ENCODE data around the gene NLRC4.
"Not testable (repeated sequence)": the region's sequence is repeated elsewhere in the genome, so short reads cannot be mapped to it uniquely, and the experiment has no call there.

The NLRC4 gene, protein sequence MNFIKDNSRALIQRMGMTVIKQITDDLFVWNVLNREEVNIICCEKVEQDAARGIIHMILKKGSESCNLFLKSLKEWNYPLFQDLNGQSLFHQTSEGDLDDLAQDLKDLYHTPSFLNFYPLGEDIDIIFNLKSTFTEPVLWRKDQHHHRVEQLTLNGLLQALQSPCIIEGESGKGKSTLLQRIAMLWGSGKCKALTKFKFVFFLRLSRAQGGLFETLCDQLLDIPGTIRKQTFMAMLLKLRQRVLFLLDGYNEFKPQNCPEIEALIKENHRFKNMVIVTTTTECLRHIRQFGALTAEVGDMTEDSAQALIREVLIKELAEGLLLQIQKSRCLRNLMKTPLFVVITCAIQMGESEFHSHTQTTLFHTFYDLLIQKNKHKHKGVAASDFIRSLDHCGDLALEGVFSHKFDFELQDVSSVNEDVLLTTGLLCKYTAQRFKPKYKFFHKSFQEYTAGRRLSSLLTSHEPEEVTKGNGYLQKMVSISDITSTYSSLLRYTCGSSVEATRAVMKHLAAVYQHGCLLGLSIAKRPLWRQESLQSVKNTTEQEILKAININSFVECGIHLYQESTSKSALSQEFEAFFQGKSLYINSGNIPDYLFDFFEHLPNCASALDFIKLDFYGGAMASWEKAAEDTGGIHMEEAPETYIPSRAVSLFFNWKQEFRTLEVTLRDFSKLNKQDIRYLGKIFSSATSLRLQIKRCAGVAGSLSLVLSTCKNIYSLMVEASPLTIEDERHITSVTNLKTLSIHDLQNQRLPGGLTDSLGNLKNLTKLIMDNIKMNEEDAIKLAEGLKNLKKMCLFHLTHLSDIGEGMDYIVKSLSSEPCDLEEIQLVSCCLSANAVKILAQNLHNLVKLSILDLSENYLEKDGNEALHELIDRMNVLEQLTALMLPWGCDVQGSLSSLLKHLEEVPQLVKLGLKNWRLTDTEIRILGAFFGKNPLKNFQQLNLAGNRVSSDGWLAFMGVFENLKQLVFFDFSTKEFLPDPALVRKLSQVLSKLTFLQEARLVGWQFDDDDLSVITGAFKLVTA

DNA sequence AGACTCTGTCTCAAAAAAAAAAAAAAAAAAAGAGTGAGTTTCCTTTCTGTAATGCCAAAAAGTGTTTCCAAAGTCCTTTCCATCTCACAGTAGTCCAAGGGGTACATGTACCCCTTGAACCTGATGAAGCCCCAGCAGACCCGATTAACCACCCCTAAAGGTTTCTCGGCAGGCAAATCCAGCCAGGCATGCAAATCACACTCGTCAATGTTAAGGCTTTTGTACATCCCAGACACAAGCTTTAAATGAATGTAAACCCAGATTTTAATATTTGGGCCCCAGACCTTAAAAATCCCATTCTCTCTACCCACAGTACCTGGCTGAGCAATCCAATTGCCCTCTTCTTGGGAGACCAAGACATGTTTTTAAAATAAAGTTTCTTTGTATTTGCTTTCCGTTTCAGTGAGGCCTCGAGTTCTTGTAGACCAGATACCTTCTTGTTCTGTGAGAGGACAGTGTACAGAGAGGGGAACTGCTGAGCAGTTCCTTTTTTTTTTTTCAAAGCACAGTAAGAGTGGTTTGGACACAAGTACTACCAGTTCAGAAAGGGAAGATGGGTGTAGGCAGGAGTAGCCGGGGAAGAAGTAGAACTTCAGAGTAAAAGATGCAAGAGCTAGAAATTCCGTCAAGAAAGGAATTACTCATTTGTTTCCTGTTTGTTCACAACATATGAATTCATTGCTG lies at the start of gene NLRC4:
TSS of gene NLRC4 (minus strand) at position 465 of the 684 bp plus-strand sequence. CDS start 8,111 bp downstream, outside the sequence.
- no peak for DNase-seq

DNA sequence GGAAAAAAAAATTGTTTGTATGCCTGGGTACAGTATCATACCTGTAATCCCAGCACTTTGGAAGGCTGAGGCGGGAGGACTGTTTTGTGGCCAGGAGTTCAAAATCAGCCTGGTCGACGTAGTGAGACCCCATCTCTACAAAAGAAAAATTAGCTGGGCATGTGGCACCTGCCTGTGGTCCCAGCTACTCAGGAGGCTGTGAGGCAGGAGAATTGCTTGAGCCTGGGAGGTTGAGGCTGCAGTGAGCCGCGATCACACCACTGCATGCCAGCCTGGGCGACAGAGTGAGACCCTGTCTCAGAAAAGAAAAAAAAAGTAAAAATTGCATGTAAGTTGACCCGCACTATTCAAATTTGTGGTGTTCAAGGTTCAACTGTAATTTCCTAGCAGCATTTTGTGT lies 45.9 kb upstream of the NLRC4 start:
- no peak for DNase-seq

DNA sequence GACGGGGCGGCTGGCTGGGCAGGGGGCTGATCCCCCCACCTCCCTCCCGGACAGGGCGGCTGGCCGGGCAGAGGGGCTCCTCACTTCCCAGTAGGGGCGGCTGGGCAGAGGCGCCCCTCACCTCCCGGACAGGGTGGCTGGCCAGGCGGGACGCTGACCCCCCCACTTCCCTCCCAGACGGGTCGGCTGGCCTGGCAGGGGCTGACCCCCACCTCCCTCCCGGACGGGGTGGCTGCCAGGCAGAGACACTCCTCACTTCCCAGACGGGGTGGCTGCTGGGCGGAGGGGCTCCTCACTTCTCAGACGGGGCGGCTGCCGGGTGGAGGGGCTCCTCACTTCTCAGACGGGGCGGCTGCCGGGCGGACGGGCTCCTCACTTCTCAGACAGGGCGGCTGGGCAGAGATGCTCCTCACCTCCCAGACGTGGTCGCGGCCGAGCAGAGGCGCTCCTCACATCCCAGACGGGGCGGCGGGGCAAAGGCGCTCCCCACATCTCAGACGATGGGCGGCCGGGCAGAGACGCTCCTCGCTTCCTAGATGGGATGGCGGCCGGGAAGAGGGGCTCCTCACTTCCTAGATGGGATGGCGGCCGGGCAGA lies 29.4 kb upstream of the NLRC4 start:
- not testable (repeated sequence) for DNase-seq

DNA sequence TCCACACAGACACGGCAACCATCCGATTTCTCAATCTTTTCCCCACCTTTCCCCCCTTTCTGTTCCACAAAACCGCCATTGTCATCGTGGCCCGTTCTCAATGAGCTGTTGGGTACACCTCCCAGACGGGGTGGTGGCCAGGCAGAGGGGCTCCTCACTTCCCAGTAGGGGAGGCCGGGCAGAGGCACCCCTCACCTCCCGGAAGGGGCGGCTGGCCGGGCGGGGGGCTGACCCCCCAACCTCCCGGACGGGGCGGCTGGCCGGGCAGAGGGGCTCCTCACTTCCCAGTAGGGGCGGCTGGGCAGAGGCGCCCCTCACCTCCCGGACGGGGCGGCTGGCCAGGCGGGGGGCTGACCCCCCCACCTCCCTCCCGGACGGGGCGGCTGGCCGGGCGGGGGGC lies 28.8 kb upstream of the NLRC4 start:
- not testable (repeated sequence) for DNase-seq

DNA sequence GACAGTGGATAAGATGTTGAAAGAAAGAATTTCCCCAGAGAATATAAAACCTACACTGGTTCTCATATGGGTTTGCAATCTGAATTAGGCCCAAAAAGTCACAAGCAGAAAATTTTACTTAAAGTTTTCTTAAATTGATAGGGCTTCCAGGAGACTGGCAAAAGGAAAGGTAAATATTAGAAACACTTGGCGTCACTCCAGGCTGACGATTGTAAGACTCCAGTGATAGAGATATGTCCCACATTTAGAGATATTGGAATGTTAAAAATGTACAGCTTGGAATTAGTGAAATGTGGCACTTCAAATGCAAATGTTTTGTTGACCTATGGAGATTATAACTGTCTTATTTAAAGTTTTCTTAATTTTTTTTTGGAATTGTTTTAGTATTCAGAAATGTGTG lies 27.1 kb upstream of the NLRC4 start:
- no peak for DNase-seq

DNA sequence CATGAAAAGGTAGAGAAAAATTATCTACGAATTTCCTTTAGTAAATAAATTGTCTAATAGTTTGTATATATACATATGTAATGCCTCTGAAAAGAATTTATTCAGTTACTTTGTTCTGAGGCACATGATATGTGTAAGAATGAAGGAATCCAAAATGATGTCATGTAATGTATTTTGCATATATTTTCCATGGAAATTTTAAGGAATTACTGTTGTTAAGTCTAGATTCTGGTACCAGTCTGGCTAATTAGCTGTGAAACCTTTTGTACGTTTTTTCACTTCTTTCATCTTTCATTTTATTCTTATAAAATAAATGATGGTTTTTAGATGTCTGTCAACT lies 25.3 kb upstream of the NLRC4 start:
- DNase-seq = no peak

DNA sequence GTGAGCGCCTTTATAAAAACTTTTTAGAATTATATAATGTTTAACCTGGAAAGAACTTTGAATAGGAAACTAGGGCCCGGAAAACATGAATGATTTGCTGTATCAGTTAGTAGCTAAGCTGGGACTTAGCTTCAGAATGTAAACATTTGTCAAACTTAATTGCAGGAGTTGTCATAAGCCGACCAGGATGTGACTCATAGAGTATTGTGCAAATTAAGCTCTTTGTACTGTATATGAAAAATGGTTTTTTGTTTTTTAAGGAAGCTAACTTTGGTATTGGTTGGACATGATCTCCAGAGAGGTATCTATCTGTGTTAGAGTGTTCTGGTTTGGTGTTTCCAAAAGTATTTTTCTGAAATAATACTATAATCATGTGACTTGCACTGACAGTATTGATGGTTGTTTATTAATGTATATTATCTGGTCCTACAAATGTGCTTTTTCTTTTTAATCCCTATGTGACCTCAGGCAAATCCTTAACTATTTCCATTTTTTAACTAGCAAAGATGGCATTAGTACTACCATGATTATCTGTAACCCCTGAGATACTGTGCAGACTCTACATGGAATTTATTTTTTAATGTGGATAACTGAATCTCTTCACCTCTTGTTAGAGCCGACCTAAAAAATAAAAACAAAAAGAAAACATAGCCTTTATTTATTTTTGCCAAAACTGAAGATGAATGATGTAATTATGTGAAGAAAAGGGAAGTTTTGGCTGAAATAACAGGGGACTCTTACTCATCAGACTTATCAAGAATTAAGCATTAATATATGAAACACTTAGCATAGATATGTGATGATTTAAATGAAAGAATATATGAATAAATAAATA lies 24.7 kb upstream of the NLRC4 start:
- DNase-seq = no peak

DNA sequence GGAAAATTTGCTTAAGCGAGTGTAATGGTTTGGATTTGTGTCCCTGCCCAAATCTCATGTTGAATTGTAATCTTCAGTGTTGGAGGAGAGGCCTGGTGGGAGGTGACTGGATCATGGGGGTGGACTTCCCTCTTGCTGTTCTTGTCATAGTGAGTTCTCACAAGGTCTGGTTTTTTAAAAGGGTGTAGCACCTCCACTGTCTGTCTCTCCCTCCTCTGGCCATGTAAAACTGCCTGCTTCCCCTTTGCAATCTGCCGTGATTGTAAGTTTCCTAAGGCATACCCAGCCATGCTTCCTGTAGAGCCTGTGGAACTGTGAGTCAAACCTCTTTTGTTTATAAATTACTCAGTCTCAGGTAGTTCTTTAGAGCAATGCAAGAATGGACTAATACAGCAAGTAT lies 19.6 kb upstream of the NLRC4 start:
- DNase-seq = no peak

DNA sequence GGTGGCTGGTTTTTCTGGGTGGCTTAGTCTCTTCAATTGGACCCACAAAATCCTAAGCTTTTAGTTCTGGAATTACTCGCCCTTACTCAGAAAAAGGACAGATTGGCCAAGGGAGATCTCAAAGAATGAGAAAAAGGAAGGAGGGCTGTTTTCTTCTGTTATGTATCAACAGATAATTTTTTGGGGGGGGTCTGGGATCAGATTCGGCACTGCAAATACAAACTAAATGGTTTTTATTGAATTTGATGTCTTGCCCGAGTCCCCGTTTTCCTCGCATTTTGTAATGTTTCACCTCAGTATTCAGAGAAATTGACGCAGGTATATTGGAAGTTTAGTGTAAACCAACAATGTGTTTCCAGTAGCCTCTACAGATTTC lies 13.8 kb upstream of the NLRC4 start:
- DNase-seq = no peak

DNA sequence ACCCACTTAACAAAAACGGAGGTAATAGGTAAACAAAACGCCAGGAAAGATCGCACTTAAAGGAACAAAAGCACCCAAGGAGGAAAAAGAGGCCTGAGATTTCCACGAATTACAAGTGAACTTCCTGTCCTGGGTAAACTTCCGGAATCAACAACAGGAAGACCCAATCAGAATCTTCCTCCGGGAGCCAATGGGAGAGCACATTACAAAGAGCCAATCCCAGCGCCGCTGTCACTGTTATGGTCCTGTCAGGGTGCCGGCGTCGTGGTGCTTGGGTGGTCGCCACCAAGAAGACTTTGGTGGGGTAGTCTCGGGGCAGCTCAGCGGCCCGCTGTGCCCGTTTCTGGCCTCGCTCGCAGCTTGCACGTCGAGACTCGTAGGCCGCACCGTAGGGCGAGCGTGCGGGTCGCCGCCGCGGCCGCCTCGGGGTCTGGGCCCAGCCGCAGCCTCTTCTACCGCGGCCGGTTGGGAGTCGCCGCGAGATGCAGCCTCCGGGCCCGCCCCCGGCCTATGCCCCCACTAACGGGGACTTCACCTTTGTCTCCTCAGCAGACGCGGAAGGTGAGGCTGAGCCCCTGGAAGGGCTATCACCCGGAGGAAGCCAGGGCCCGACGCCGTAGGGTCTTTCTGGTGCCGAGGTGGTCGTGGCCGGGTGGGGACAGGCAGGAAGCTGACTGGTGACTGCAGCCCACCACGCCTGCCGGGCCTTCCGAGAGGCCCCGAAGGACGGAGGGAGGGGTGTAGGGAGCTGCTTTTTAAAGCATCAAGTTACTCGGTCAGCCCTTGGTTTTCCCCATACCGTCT lies 13.2 kb upstream of the NLRC4 start, which contains the start of gene YIPF4:
TSS of gene YIPF4 (plus strand) at position 231 of the 804 bp plus-strand sequence. CDS start at position 483, 252 bp downstream.
- peak; percentile 88 for DNase-seq

DNA sequence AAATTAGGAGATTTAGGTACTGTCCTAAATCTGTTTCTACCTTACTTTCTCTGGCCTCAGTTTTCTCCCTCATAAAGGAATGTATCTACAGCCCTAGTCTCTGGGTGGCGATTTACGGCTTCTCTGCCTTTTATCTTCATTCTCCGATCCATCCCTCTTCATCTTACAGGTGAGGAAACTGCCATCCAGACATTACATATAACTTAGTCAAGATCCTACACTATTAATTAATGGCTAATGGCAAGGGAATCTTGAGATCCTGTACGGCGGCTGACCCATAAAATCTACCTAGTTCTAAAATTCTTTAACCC lies 12.6 kb upstream of the NLRC4 start:
- no peak for DNase-seq

DNA sequence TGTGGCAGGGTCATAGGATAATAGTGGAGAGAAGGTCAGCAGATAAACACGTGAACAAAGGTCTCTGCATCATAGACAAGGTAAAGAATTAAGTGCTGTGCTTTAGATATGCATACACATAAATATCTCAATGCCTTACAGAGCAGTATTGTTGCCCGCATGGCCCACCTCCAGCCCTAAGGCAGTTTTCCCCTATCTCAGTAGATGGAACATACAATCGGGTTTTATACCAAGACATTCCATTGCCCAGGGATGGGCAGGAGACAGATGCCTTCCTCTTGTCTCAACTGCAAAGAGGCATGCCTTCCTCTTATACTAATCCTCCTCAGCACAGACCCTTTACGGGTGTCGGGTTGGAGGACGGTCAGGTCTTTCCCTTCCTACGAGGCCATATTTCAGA lies 11.1 kb upstream of the NLRC4 start:
- DNase-seq = not testable (repeated sequence)

DNA sequence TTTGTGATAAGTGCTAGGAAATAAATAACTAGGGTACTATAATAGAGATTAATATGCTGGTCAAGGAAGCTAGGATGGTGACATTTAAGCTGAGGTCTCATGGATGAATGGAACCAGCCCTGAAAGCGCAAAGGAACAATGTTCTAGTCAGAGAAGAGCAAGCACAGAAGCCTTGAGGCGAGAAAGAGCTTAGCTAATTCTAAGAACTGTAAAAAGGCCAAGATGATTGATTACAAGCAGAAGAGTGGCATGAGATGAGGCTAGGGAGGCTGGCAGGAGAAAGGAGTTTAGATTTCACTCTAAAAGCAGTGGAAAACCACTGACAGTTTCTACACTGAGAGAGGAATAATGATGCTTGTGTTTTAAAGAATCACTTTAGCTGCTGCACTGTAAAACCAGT lies 9.6 kb upstream of the NLRC4 start:
- no peak for DNase-seq

DNA sequence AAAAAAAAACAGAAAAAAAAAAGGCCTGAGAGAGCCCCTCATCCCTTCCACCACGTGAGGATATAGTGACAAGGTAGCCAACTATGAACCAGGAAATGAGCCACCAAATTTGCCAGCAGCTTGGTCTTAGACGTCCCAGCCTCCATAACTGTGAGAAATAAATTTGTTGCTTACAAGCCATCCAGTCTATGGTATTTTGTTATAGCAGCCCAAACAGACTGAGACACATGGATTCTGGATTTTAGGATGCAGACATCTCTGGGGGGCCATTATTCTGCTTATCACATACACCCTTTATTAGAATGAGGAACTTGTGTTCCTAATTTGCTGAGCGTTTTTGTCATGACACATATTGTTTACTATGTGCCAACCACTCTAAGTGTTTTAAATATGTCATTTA lies 7.6 kb upstream of the NLRC4 start:
- DNase-seq = no peak

DNA sequence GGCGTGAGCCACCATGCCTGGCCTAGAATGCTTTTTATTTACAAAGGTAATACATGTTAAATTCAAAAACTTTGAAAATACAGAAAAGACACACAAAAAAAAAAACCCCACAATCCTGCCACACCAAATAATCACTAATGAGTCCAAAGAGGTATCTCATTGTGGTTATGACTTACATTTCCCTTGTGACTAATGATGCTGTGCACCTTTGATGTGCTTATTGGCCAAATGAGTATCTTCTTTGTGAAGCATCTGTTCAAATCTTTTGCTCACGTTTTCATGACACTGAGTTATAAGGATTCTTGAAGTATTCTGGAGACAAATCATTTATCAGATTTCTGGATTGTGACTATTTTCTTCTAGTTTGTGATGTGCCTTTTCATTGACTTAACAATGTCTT lies 6.4 kb upstream of the NLRC4 start:
- DNase-seq = no peak

DNA sequence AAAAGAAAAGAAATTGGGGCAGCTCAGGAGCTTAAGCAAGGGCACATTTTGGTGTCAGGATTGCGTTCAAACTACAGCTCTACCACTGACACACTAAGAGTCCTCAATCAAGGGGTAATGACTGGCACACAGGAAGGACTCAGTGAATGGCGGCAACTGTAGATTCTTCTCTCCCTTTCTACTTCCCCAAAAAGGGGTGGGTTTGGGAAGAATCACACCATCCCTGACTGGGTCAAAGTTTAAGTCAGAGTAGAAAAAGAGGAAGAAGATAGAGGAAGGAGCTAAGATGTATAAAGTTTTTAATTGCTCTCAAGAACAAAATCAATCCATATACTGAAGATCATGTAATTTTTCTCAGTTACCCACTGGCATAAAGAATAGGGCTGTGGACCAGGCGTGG lies 2.6 kb downstream of the NLRC4 start:
- no peak for DNase-seq

DNA sequence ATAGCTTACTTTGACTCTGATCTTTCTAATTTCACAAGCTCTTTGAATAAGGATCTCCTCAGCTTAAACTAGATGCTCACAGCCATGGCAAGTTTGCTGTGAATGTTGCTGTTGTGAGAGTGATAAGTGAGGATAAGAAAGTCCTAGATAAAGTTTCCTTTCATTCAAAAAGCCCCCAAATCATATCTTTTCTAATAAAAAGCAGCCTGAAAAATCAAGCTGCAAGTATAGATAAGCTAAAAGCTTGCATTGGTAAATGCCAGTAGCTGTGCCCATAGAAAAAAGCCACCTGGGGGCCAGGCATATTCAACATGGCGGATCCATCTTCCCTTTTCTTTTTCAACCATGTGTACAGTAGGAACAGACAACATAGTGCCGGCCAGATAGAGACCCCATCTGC lies 4.3 kb downstream of the NLRC4 start:
- DNase-seq = no peak

DNA sequence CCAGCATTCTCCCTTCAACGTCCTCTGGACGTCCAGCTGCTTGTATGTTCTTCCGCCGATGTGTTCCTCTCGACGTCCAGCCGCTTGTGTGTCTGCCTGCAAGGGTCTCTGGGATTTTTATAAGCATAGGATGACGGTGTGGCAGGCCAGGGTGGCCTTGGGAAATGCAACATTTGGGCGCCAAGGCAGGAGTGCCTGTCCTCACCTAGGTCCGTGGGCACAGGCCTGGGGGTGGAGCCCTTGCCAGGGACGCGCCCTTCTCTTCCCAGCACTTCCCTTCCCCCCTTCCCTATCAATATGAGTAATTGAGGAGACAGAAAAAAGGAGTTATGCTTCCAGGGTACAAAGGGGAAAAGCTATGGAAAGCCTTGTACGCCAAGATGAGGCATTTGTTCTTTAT lies 6.4 kb downstream of the NLRC4 start:
- no peak for DNase-seq

DNA sequence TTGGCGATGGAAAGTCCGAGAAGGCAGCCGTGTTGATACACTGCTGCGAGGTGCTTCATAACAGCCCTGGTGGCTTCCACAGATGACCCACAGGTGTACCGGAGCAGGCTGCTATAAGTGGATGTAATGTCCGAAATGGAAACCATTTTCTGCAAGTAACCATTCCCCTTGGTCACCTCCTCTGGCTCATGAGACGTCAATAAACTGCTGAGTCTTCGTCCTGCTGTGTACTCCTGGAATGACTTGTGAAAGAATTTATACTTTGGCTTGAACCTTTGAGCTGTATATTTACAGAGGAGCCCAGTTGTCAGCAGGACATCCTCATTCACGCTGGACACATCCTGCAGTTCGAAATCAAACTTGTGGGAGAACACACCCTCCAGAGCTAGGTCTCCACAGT lies 14.4 kb downstream of the NLRC4 start:
- DNase-seq = no peak

DNA sequence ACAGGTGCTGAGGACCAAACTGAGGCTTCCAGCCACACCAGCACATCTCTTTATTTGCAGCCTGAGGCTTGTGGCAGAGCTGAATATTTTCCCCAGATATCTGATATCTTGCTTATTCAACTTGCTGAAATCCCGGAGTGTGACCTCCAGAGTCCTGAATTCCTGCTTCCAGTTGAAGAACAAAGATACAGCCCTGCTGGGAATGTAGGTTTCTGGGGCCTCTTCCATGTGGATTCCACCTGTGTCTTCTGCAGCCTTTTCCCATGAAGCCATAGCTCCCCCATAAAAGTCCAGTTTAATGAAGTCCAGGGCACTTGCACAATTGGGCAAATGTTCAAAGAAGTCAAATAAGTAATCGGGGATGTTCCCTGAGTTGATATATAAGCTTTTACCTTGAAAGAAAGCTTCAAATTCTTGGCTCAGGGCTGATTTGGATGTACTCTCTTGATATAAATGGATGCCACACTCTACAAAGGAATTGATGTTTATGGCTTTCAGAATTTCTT lies 14.9 kb downstream of the NLRC4 start:
- DNase-seq = no peak

DNA sequence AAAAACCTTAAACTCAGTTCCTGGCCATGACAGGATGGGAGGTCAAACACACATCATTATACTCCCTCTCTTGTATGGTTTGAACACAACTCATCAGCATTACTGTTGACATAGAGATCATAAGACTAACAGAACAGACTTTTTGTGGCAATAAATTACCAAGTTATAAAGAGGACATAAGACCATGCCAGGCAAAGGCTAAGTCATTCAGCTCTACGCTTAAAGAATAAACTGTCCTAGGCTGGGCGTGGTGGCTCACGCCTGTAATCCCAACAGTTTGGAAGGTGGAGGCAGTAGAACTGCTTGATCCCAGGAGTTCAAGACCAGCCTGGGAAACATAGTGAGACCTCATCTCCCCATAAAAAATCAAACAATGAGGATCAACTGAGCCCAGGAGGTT lies 16.4 kb downstream of the NLRC4 start:
- no peak for DNase-seq
